ENCODE data around the gene MEI1. TPM values are rescaled to one million over a fixed set of nuclear protein-coding genes. Genes with fewer than 3 reads are reported as not detected.

Gene MEI1
- total and polyA plus RNA-seq, 2 of the 4 experiments (the other 2 are of a cell fraction): 0.90 to 2.6 TPM

DNA sequence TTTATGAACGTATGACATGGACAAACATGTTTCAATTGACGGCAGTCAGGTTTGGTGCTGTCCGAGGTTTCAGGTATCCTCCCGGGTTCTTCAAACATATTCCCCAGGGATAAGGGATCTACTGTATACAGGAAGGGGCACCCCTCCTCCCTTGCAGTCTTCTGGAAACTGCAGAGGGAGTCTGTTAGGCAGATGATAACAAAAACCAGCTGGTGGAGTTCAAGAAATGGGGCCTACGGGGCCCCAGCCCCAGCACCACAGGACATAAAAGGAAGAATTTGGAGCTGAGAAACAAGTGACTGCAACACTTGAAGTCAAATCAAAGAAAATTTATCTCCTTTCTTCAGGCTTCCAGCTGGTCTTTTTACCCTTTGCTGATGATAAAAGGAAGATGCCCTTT is 42.7 kb upstream of the MEI1 start:
- Histone ChIP-seq H3K9me3 (ENCODE audit: control insufficient read depth, insufficient read depth, low read length) (no peaks in the 10 kb centered on the region), H3K56ac (ENCODE audit: extremely low read depth, insufficient read depth, low read length) (no peak overlapping the region), H3K14ac (replicated peaks; ENCODE audit: low read depth, low read length) (no peak overlapping the region), H2BK15ac (ENCODE audit: low read depth, low read length) (no peak overlapping the region), H2AK5ac (ENCODE audit: low read depth, low read length) (no peak overlapping the region), H3K27ac (ENCODE audit: insufficient read depth, low read length) (peak overlapping the region; percentile 69; the same call in 1 of the 2 replicates), H2AFZ (replicated peaks; ENCODE audit: low read length, poor library complexity) (no peak overlapping the region), H3K9me1 (ENCODE audit: insufficient read depth, low read length) (0 out of 2 replicates have a peak, but pooled peaks cover 7% of the 10 kb centered on the region), H2BK20ac (ENCODE audit: low read depth, low read length) (no peak overlapping the region), H4K20me1 (ENCODE audit: insufficient read depth, low read length) (peaks cover 10% of the 10 kb centered on the region), H3K9ac (ENCODE audit: low read depth, low read length) (no peak overlapping the region), H2BK5ac (ENCODE audit: low read depth, low read length, poor library complexity, severe bottlenecking) (no peak overlapping the region), H3K27me3 (ENCODE audit: control insufficient read depth, insufficient read depth, low read length) (no peaks in the 10 kb centered on the region), H3K23ac (ENCODE audit: low read depth, low read length) (no peak overlapping the region), H4K91ac (ENCODE audit: insufficient read depth, low read depth, low read length) (no peak overlapping the region), H3K4me2 (ENCODE audit: low read depth, low read length) (peak overlapping the region; percentile 26; the same call in 1 of the 2 replicates), H3K36me3 (ENCODE audit: control insufficient read depth, insufficient read depth, low read length) (peaks cover 69% of the 10 kb centered on the region), H3K18ac (ENCODE audit: low read depth, low read length) (no peak overlapping the region), H3K4ac (ENCODE audit: low read depth, low read length) (no peak overlapping the region), H4K8ac (ENCODE audit: low read depth in 2 of 2, low read length in 2 of 2) (no peak overlapping the region; a peak in 1 of 4 replicates), H2BK120ac (ENCODE audit: low read depth, low read length) (no peak overlapping the region), H3K79me1 (ENCODE audit: low read depth in 1 of 2, low read length in 2 of 2) (peaks cover 29 to 59% of the 10 kb centered on the region in 2 experiments), H3K4me3 (ENCODE audit: insufficient read depth, low read depth, low read length) (no peak overlapping the region), H3K4me1 (ENCODE audit: control insufficient read depth, insufficient read depth, low read length) (0 out of 2 replicates have a peak, but pooled peaks cover 1% of the 10 kb centered on the region), H4K5ac (ENCODE audit: low read depth, low read length) (no peak overlapping the region), H2AK9ac (replicated peaks; ENCODE audit: low read depth, low read length, poor library complexity) (no peak overlapping the region)
- ATAC-seq (ENCODE audit: low read depth): peak; percentile 72
- dilution Hi-C loops (cut with HindIII; ENCODE audit: low sequenced_read_pairs, unreplicated experiment) (no loop called here), intact Hi-C loops (cut with micrococcal nuclease) (no loop called here), in situ Hi-C loops (cut with MboI; ENCODE audit: low sequenced_read_pairs) (no loop called here)
- no peak for TF ChIP-seq POLR2A (IDR thresholded peaks at IDR 0.05; ENCODE audit: low read depth, low read length)
- TF ChIP-seq MAZ (IDR thresholded peaks at IDR 0.05; ENCODE audit: borderline replicate concordance, low read depth, low read length): no peak
- TF ChIP-seq FOS (IDR thresholded peaks at IDR 0.05; ENCODE audit: low read depth, low read length): no peak
- TF ChIP-seq, protein P1, sequence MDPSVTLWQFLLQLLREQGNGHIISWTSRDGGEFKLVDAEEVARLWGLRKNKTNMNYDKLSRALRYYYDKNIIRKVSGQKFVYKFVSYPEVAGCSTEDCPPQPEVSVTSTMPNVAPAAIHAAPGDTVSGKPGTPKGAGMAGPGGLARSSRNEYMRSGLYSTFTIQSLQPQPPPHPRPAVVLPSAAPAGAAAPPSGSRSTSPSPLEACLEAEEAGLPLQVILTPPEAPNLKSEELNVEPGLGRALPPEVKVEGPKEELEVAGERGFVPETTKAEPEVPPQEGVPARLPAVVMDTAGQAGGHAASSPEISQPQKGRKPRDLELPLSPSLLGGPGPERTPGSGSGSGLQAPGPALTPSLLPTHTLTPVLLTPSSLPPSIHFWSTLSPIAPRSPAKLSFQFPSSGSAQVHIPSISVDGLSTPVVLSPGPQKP (IDR thresholded peaks at IDR 0.05; ENCODE audit: borderline replicate concordance, low read depth, low read length): no peak
- no peak for TF ChIP-seq RFX5 (IDR thresholded peaks at IDR 0.05; ENCODE audit: low read depth, low read length)
- TF ChIP-seq RAD21 (IDR thresholded peaks at IDR 0.05; ENCODE audit: low read length): no peak
- TF ChIP-seq CEBPB (IDR thresholded peaks at IDR 0.05; ENCODE audit: low read depth, low read length): no peak
- TF ChIP-seq MXI1 (IDR thresholded peaks at IDR 0.05; ENCODE audit: borderline replicate concordance, low read depth, low read length): no peak
- TF ChIP-seq SMC3 (IDR thresholded peaks at IDR 0.05; ENCODE audit: low read depth, low read length): no peak
- TF ChIP-seq, protein P2, sequence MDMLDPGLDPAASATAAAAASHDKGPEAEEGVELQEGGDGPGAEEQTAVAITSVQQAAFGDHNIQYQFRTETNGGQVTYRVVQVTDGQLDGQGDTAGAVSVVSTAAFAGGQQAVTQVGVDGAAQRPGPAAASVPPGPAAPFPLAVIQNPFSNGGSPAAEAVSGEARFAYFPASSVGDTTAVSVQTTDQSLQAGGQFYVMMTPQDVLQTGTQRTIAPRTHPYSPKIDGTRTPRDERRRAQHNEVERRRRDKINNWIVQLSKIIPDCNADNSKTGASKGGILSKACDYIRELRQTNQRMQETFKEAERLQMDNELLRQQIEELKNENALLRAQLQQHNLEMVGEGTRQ (IDR thresholded peaks at IDR 0.05; ENCODE audit: low read depth, low read length): no peak
- TF ChIP-seq NFE2L2 (IDR thresholded peaks at IDR 0.05; ENCODE audit: low read depth, low read length): no peak
- TF ChIP-seq CHD1 (IDR thresholded peaks at IDR 0.05; ENCODE audit: low read depth, low read length): no peak
- TF ChIP-seq RCOR1 (IDR thresholded peaks at IDR 0.05; ENCODE audit: insufficient replicate concordance, low read length): no peak
- no peak for TF ChIP-seq BHLHE40 (IDR thresholded peaks at IDR 0.05; ENCODE audit: low read depth, low read length)
- TF ChIP-seq MAFK (IDR thresholded peaks at IDR 0.05; ENCODE audit: low read depth, low read length): no peak
- TF ChIP-seq, protein P3, sequence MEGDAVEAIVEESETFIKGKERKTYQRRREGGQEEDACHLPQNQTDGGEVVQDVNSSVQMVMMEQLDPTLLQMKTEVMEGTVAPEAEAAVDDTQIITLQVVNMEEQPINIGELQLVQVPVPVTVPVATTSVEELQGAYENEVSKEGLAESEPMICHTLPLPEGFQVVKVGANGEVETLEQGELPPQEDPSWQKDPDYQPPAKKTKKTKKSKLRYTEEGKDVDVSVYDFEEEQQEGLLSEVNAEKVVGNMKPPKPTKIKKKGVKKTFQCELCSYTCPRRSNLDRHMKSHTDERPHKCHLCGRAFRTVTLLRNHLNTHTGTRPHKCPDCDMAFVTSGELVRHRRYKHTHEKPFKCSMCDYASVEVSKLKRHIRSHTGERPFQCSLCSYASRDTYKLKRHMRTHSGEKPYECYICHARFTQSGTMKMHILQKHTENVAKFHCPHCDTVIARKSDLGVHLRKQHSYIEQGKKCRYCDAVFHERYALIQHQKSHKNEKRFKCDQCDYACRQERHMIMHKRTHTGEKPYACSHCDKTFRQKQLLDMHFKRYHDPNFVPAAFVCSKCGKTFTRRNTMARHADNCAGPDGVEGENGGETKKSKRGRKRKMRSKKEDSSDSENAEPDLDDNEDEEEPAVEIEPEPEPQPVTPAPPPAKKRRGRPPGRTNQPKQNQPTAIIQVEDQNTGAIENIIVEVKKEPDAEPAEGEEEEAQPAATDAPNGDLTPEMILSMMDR (conservative IDR thresholded peaks at IDR 0.05; ENCODE audit: low read depth, low read length): no peak
- CTCF ChIA-PET: interaction anchor here (0.6 to 2.5 kb wide), 3 partner anchors 10 to 313 kb away, joined by 3 to 12 read pairs (median 4); no protein-coding TSS in a partner anchor
- WGBS, 2 experiments (ENCODE audit: extremely low coverage in 2 of 2, insufficient read length in 1 of 2): no CpG with 5 or more reads among the region's 5 CpGs
- BruUV-seq (replicated peaks): no TSS peak
- peak; percentile 11 for DNase-seq
- POLR2A ChIA-PET (ENCODE audit: unreplicated experiment): no interaction called here
